Measurements from ENCODE around the gene BGN.

- TF ChIP-seq CTCF (conservative IDR thresholded peaks at IDR 0.05; ENCODE audit: low read depth in 2 of 2) (no peak), POLR2AphosphoS5 (IDR thresholded peaks at IDR 0.05; ENCODE audit: low read depth) (no peak), EZH2phosphoT487 (IDR thresholded peaks at IDR 0.05; ENCODE audit: unreplicated experiment) (no peak), EZH2 (IDR thresholded peaks at IDR 0.05; ENCODE audit: low read depth, unreplicated experiment) (no peak), ZNF114 (CRISPR knock-in tag; IDR thresholded peaks at IDR 0.05) (no peak), JUNB (IDR thresholded peaks at IDR 0.05; ENCODE audit: unreplicated experiment) (no peak), REST (IDR thresholded peaks at IDR 0.05; ENCODE audit: unreplicated experiment) (no peak)
Measured at GRCh38 chrX:153547195-153547594, 52.4 kb downstream of the BGN start.

Data from GM23338 (cell line).